ENCODE measurements around the gene REXO1.

- TF ChIP-seq EZH2 (IDR thresholded peaks at IDR 0.05), result no peak
- no peak for TF ChIP-seq POLR2AphosphoS5 (IDR thresholded peaks at IDR 0.05; ENCODE audit: borderline replicate concordance, low read depth, low read length)
- no peak for TF ChIP-seq FOXP2 (optimal IDR thresholded peaks at IDR 0.05; ENCODE audit: control extremely low read depth, extremely low read length, insufficient read depth)
Measured at GRCh38 chr19:1837625-1838105, 10.6 kb downstream of the REXO1 start.
